ENCODE measurements around the gene PLK2.
A peak's percentile ranks its signal among the peaks of the same experiment; 100 is the strongest.

Gene PLK2

DNA sequence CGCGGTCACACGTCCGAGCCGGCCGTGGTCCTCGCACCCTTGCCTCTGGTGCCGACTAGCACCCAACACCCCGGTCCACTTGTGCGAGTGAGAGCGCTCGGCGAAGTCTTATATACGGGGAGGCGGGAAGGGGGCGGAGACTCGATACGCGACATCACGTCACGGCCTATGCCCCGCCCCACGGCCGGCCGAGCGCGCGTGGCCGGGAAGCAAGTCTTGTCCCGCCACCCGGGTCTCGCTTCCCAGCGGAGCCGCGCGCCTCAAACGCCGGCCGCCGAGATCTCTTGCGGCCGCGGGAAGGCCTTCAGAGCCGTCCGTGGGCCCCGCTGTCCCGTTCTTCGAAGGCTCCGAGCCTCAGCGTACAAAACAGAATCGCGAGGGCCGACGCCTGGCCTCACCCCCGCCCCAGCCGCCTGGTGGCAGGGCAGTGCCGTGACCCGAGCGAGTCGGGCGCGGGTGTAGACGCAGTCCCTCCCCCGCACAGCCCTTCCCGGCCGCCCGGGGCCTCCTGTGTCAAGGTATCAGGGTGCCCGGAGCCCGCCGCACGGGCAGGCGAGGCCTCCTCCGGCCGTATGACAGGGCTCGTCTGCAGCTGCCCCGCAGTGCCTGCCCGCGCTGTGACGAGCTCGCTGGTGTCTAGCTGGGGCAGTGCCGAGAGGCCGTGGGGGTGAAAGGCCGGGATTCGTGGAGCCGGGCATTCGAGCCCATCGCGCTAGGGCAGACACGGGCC lies at the start of gene PLK2:
Gene PLK2 (minus strand): TSS at position 85 of the 730 bp plus-strand sequence. CDS start 127 bp downstream, outside the sequence.
- DNase-seq (ENCODE audit: low spot score): peak; percentile 94

DNA sequence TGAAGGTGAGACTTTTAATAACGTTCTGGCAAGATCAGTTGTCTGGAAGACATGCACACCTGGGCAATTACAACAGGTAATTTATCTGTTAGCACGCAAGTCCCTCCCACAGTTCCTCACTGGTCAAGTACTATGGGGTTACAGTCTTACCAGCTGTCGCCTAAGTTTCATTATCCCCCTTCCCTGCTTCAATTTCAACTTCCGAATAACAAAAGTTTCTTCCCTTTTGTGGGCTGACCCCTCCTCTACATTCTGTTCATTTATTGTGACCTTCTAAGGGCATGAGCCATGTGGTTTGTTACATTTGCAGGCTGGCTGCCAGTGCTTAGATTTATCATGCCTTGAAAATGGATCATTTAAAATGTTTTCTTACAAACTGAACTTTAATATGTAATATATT lies 47.8 kb upstream of the PLK2 start:
- no peak for DNase-seq (ENCODE audit: low spot score)

DNA sequence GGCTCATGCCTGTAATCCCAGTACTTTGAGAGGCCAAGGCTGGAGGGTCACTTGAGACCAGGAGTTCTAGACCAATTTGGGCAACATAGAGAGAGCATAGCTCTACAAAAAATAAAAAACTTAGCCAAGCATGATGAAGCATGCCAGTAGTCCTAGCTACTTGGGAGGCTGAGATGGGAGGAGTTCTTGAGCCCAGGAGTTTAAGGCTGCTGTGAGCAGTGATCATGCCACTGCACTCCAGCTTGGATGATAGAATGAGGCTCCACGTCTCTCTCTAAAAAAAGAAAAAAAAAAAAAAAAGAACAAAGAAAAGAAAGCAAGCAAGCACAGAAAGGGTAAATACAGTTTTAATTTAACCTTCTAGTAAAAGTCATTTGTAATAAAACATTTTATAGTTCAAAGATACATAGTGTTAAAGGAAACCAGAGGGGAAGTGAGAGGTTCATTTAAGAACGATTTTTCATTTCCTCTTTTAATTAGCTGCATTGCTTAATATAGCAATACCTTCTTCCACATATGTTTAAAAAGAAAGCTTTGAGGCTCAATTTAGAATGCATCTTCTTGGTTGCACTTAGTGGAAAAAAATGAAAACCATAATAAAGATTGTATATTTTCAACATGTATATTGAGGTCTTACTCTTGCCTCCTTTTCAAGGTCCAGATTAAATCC lies 46.2 kb upstream of the PLK2 start:
- no peak for DNase-seq (ENCODE audit: low spot score)

DNA sequence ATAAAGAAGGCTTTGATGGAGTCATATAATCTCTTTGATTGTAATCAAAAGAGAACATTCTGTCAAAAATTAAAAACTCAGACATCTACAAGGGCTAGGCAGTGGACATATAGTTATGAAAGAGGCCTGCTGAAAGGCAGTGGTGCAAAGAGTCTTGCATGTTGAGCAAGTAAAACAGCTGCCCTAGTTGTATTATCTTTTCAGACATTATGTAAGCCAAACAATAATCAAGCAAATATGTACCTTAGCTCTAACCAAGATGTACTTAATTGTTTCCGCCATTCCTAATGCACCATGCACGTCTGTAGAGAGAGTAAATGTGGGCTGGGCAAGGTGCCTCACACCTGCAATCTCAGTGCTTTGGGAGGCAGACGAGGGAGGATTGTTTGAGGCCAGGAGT lies 45.6 kb upstream of the PLK2 start:
- no peak for DNase-seq (ENCODE audit: low spot score)

DNA sequence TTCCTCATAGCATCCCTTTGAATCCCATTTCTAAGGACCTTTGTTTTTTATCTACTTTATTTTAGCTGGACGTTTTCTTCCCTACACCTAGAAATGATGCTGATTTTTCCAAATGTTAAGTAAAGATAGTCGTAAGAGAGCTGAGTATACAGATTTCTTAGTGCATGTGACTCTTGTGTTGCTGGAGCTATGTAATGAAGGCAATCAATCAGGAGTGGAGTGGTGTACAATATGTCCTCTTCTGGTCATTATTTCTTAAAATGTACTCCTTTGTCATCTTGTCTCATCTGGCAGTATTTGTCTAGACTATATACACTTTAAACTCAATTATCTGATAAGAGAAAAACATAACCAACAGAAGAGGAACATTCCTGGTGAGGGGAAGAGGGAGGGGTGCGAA lies 44.9 kb upstream of the PLK2 start:
- no peak for DNase-seq (ENCODE audit: low spot score)

DNA sequence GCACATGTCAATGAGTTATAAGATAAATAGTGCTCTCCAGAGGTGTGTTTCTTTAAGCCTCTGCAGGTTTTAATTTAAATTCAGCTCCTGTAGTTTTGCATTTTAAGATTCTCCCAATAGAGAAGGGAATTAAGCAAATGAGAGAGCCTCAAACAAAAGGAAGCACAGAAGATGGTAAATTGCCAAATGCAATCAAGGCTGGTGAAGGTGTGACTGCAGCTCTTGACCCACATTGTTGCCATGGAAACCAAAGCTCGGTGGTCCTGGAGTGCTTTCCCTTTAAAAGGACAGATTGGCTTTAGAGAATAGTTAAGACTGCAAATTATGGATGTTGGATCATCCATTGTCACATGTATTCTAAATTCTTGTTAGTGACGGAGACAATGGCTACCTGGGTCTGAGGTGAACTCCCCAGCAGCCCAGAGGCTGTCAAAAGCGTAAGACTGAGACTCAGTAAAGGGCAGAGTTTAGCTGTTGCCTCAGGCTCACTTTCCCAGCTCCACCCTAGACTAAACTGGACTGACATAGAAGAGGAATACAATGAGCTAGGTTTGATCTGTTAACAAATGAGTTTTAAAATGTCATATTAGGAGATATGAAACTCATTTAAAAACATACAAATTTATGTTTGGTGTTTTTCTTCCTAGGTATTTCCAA lies 43.6 kb upstream of the PLK2 start:
- no peak for DNase-seq (ENCODE audit: low spot score)

DNA sequence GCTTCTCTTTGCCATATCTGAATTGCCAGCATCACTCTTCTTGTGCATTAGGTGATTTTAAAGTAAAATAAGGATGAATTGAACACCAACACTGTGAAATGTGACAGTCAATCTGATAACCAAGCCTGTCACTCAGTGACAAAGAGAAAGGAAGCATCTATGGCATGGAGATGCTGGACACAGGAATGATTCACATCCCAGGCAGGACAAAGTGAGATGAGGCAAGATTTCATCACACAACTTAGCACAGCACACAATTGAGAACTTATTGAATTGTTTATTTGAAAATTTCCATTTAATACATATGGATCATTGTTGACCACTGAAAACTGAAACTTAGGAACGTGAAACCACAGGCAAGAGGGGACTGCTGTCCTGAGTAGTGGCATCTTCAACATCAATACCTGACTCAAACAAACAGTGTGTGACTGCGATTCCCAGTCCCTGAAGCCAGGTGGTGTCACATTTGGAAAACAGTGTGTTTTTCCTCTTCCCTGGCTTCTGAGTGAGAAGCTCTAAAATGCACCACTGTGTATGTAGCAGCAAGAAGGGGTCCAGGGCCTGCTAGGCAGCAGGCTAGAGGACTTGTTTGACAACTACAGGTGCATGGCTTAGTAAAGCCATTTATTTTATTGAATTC lies 42.0 kb upstream of the PLK2 start:
- DNase-seq (ENCODE audit: low spot score): no peak

DNA sequence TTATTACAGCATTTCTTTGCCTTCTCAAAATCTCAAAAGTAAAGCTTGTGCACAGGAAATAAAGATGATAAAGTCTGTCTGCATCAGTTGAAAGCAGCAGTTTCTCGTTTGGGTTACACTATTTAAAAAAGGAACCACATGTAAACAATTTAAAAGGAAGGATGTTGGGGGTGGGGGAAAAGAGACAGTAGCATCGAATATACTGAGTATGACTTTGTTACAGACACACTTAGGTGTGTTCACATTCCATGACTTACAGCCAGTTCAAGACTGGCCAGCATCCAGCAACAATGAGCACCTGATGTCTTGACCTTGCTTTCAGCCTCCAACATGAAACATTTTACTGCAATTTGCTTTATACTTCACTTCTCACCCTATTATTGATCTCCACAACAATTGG lies 40.1 kb upstream of the PLK2 start:
- DNase-seq (ENCODE audit: low spot score): no peak

DNA sequence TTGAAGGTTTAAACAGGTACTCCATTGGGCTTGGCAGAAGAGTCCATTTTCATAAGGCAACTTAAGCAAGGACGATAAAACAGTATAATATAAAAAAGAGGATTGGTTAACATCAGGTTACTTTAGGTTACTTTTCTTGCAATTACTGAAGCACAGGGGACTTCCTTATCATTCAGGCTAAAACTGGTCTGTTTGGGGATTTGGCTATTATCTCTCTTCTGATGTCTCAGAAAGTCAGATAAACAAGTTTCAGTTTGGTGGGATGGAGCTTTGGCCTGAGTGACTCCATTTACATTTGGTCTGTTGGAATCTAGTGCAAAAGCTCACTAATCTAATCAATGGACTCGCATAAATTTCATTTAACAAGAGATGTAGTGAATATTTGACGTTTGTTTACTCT lies 39.3 kb upstream of the PLK2 start:
- no peak for DNase-seq (ENCODE audit: low spot score)

DNA sequence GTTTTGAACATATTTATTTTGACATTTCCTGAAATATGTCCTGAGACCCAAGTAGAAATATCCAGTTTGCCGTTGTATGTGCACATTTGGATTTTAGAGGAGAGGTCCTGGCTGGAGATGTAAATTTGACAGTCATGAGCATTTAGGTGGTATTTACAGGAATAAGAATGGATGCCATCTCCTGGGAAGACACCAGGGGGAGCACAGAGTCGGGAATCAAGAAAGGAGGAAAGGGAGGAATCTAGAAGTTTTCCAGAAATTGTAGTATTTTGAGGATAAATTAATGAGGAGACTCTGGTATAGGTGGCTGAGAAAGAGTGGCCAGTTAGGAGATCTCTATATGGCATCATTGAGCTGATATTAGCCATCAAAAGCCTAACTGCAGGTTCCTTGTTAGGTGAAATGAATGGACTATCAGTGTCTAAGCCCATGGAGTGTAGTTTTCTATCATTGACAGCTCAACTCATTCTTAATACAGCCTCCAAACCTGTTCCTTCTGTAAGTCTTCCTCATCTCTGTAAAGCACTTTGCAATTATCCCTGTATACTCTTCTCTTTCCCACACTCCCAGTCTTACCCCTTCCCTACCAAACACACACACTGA lies 38.6 kb upstream of the PLK2 start:
- DNase-seq (ENCODE audit: low spot score): peak; percentile 53

DNA sequence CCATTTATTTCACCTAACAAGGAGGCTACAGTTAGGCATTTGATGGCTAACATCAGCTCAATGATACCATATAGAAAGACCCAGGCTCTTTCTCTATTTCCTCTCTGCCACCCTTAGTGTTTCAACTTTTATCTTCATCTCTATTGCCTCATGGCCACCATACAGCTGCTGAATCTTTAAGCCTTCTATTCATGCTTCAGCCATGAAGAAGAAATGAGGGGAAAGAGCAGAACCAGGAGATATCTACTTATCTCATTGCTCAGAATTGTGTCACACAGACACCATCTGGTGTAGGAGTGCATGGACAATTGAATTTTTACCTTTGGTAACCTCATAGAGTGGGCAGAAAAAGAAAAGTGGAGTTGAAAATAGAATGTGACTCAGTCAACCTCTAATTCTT lies 38.0 kb upstream of the PLK2 start:
- no peak for DNase-seq (ENCODE audit: low spot score)

DNA sequence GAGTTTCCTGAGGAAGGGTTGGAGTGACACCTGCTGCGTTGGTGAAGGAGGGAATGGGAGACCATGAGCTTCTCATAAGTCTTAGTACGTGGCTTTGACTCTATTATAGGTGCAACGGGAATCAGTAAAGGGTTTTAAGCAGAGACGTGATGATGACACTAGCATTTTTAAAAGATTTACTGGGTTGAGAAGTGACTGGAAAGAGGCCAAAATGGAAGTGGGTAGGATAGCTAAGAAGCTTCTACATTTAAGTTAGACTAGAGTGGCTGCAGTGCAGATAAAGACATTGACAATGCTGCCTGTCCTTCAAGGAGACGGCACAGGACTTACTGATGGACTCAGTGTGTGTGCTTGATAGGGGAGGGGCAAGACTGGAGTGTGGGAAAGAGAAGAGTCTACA lies 37.5 kb upstream of the PLK2 start:
- no peak for DNase-seq (ENCODE audit: low spot score)

DNA sequence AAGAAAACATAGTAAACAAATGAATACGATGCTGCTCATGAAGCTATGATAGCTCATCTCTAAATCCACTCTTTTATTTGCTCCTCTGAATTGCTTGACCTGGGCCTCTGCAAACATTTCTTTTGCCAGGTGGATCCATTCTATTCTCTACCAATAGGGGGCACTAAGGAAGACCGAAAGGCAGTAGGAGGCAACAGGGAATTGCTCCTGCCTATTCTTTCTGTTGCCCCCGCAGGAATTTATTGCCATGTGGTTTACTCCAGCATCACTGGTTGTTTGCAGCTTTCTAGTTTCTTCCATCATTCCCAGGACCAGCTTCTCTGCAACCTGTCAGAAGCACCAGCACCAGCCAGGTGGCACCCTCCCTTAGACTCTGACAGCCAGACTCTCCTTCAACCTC lies 36.6 kb upstream of the PLK2 start:
- DNase-seq (ENCODE audit: low spot score): no peak

DNA sequence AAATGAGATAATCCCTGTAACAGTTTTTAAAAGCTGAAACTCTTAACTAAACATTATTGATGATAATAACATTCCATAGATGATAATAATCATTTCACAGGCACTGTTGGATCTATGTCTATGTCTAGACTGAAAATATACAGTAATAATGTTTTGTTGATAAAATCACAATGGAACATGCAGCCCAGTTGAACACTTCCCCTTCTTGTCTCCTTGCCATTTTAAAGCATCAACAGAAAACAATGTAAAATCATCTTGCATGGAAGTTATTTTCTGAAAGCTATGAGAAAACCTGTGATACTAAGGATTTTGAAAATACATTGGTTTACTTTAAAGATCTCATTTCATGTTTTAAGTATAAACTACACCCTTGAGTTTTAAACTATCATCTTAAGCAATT lies 33.3 kb upstream of the PLK2 start:
- DNase-seq (ENCODE audit: low spot score): no peak

DNA sequence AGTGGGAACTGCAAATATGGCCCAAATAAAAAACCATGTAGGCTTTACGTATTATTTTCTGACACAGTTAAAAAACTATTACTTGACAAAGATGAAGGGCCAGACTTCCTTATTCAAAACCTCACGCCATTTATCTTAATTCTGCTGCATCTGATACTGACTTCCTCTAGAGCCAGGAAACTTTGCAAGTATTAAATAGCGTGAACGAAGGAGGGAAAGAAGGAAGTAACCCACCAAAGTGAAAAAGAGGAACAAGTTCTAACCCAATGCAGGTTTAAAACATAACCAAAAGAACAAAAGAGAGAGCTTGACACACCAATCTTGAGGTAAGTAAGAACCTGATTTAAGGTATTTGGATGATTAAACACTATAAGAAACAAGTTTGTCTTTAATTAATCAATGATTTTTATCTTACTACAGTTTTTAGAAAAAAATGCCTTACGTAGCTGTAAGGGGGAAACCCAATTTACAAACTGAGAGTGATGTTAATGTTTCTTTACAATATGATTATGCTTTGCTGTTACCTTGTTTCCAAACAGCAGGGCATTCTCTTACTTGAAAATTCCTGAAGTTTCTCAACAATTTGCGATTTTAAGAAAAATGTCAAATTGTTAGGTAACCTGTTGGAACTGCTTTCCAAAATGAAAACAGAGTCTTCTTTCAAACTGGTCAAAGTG lies 31.5 kb upstream of the PLK2 start, which contains the start of gene GAPT:
Gene GAPT (plus strand): TSS at position 220 of the 677 bp plus-strand sequence. CDS start 3,102 bp downstream, outside the sequence.
- no peak for DNase-seq (ENCODE audit: low spot score)

DNA sequence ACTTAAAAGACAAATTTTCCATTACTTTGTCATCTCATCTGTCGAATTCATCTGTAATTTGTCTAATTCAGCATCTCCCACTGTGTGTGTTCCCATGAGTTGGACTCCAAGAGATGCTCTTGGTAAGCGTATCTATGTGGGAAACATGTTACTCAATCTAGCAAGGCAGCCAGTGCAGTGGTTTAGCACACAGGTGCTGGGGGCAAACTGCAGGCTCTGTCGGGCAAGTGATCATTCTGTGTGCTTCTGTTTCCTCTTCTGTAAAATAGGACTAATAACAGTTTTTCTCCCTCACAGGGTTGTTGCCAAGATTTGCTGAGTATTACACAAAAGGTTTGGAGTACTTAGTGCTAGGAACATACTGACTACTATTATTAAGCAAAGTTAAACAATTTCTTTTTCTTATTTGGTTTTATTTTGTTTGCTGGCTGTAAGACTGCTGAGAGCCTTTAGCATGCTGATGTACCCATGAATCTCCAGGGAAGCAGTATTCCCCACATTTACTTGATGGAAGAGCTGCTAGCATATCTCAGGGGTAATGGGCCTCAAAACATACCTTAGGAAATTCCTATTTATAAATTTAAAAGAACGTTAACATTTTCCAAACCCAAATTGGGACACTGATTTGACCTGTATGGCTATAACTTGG lies 30.6 kb upstream of the PLK2 start:
- no peak for DNase-seq (ENCODE audit: low spot score)

DNA sequence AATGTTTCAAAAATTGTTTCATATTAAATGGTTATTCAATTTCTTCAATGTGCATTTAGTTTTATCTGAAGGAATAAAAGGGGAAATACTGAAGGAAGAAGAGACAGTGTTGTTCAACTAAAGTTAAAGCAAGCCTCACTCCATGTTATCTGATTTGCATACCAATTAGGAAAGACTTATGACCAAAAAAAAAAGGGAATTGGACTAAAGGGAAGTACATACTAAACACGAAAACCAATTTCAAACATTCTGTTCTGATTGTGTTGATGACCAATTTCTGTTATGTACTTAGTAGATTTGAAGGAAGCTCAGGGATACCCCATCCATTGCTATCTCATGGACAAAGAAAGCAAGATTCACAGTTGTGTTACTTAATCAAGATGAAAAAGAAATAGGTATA lies 26.4 kb upstream of the PLK2 start:
- no peak for DNase-seq (ENCODE audit: low spot score)

DNA sequence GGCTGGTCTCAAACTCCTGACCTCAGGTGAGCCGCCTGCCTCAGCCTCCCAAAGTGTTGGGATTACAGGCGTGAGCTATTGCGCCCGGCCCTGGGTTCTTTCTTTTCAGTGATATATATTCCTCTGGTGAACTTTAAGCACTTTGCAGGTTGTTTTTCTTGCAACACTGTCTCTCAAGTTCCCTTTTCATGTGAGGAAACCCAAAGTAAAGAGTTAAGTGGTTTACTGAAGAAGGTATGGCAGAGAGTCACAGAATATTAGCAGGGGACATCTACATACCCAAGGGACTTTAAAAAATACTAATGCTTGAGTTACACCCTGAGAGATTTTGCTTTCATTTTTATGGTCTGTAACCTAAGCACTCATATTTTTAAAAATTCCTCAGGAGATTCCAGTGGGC lies 24.6 kb upstream of the PLK2 start:
- DNase-seq (ENCODE audit: low spot score): no peak

DNA sequence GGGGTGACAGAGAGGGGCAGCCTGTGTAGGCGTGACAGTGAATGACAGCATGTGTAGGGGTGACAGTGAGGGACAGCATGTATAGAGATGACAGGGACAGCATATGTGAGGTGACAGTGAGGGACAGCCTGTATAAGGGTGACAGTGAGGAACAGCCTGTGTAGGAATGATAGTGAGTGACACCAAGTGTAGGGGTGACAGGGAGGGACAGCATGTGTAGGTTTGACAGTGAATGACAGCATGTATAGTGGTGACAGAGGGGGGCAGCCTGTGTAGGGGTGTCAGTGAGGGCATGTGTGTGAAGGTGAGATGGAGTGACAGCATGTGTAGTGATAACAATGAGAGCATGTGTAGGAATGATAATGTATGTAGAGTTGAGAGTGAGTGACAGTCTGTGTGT lies 22.6 kb upstream of the PLK2 start:
- DNase-seq (ENCODE audit: low spot score): no peak

DNA sequence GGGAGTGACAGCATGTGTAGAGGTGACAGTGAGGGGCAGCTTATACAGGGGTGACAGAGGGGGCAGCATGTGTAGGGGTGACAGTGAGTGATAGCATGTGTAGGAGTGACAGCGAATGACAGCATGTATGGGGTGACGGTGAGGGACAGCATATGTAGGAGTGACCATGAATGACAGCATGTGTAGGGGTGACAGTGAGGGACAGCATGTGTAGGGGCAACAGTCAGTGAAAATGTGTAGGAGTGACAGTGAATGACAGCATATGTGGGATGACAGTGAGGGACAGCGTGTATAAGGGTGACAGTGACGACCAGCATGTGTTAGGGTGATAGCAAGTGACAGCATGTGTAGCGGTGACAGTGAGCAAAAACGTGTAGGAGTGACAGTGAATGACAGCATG lies 21.9 kb upstream of the PLK2 start:
- DNase-seq (ENCODE audit: low spot score): no peak

DNA sequence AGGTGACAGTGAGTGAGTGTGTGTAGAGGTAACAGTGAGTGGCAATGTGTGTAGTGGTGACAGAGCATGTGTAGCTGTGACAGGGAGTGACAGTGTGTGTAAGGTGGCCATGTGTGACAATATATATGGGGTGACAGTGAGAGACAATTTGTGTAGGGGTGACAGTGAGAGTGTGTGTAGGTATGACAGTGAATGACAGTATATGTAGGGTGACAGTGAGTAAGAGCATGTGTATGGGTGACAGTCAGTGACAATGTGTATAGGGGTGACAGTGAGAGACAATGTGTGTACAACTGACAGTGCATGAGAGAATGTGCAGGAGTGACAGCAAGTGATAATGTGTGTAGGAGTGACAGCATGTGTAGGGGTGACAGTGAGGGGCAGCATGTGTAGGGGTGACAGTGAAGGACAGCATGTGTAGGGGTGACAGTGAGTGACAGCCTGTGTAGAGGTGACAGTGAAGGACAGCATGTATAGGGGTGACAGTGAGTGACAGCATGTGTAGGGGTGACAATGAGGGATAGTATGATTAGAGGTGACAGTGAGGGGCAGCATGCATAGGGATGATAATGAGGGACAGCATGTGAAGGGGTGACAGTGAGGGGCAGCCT lies 21.3 kb upstream of the PLK2 start:
- DNase-seq (ENCODE audit: low spot score): no peak

Measured in AG08395 (cell line).